Panc1 (cell line): ENCODE data around the gene KAT6B. TPM values are rescaled to one million over a fixed set of nuclear protein-coding genes. Genes with fewer than 3 reads are reported as not detected.

Experiments used
- ATAC-seq: fragments of 200-7000 bp; cut with Tn5 transposase; 2 replicates; pipeline ENCODE4 v1.9.1; 2020; ENCODE audit warnings: mild to moderate bottlenecking, moderate library complexity
- BruUV-seq: library from RNA; stranded (reverse); fragments of 400-500 nt; replicated peaks from 2 replicates; lab custom pipeline; 2021; lab: Mats Ljungman, UMichigan
- CTCF ChIA-PET: fragments of 300-600 bp; sonication (Branson Sonifier 250); formaldehyde crosslinking; loops from one replicate; lab custom pipeline; 2022; ENCODE audit warnings: antibody characterized with exemption; lab: Charles Lee
- POLR2A ChIA-PET: fragments of 300-600 bp; sonication (Branson Sonifier 250); formaldehyde crosslinking; loops from one replicate; lab custom pipeline; 2022; ENCODE audit warnings: antibody characterized with exemption; lab: Charles Lee
- DNase-seq: peaks from one replicate; pipeline ENCODE4 v3.0.0-alpha.2; 2010; ENCODE audit warnings: low read depth, low spot score
- H3K27ac ChIP-seq: 2 replicates; pipeline ENCODE4 v1.5.1; 2011; ENCODE audit warnings: mild to moderate bottlenecking, low read length, inconsistent platforms
- H3K27me3 ChIP-seq: fragments of 200-500 bp; sonication (Bioruptor generic); 2 replicates; pipeline ENCODE4 v1.6.0; 2014; ENCODE audit warnings: low read length, inconsistent platforms; ENCODE audit not compliant: control insufficient read depth, insufficient read depth
- H3K36me3 ChIP-seq: fragments of 200-500 bp; sonication (Bioruptor generic); 2 replicates; pipeline ENCODE4 v1.5.1; 2014; ENCODE audit warnings: inconsistent platforms, mild to moderate bottlenecking, low read length, moderate library complexity; ENCODE audit not compliant: control insufficient read depth, insufficient read depth
- H3K4me1 ChIP-seq: 2 replicates; pipeline ENCODE4 v1.5.1; 2011; ENCODE audit warnings: inconsistent platforms, mild to moderate bottlenecking, low read length, moderate library complexity; ENCODE audit not compliant: control insufficient read depth, insufficient read depth
- H3K4me3 ChIP-seq, 2 experiments: 2 replicates each; pipeline ENCODE4 v1.5.1; 2011 to 2012; ENCODE audit warnings: low read depth in 2 of 2, low read length in 2 of 2, mild to moderate bottlenecking in 2 of 2, inconsistent platforms in 1 of 2, moderate library complexity in 1 of 2
- H3K9me3 ChIP-seq: fragments of 200-500 bp; sonication (Bioruptor generic); 2 replicates; pipeline ENCODE4 v1.5.1; 2014; ENCODE audit warnings: low read depth, mild to moderate bottlenecking, inconsistent platforms, low read length, moderate library complexity; ENCODE audit not compliant: control insufficient read depth, insufficient read depth
- CTCF ChIP-seq: fragments of 450-650 bp; IDR thresholded peaks from 2 replicates; pipeline ENCODE4 v1.5.1; 2017; ENCODE audit warnings: mild to moderate bottlenecking
- POLR2AphosphoS5 ChIP-seq: IDR thresholded peaks from 2 replicates; pipeline ENCODE4 v1.6.1; 2012; ENCODE audit warnings: mild to moderate bottlenecking, low read depth, low read length, moderate library complexity
- REST ChIP-seq, 2 experiments: IDR thresholded peaks; 2 replicates each; pipeline ENCODE4 v1.6.1; 2011 to 2012; ENCODE audit warnings: low read depth in 2 of 2, control low read depth in 1 of 2, low read length in 1 of 2, mild to moderate bottlenecking in 1 of 2, moderate library complexity in 1 of 2; ENCODE audit not compliant: insufficient read depth in 1 of 2
- SIN3A ChIP-seq: IDR thresholded peaks from 2 replicates; pipeline ENCODE4 v1.6.1; 2012; ENCODE audit warnings: low read depth, mild to moderate bottlenecking, low read length, moderate library complexity, borderline replicate concordance; ENCODE audit not compliant: insufficient read depth
- TCF7L2 ChIP-seq: IDR thresholded peaks from 2 replicates; pipeline ENCODE4 v1.6.1; 2011; ENCODE audit warnings: mild to moderate bottlenecking, low read depth, low read length, inconsistent platforms
- in situ Hi-C: cut with HindIII; loops from 2 replicates; pipeline ENCODE4 v1.10.0; 2016; ENCODE audit warnings: low sequenced_read_pairs, low pct_unique_long_range_greater_than_20kb
- intact Hi-C: fragments of 100-400 bp; cut with micrococcal nuclease; formaldehyde crosslinking; loops from one replicate; pipeline ENCODE4 v1.10.0; 2022; ENCODE audit not compliant: unreplicated experiment
- total RNA-seq: library from RNA; stranded (reverse); gene quantifications from one replicate; pipeline ENCODE4 v1.2.1, GENCODE V29; 2021; ENCODE audit not compliant: unreplicated experiment

KAT6B gene
- total RNA-seq, 1 experiment from 2014 or later: 31.1 TPM

- TF ChIP-seq POLR2AphosphoS5: no peak
- TF ChIP-seq REST (IDR thresholded peaks at IDR 0.05; ENCODE audit: insufficient read depth in 1 of 2, low read depth in 2 of 2, low read length in 1 of 2): no peak
- TF ChIP-seq CTCF: no peak
- no peak for TF ChIP-seq SIN3A
- no peak for TF ChIP-seq TCF7L2
- Histone ChIP-seq H3K9me3 (no peaks in the 10 kb centered on the region), H3K27me3 (no peaks in the 10 kb centered on the region), H3K4me3 (no peak overlapping the region), H3K27ac (no peak overlapping the region), H3K36me3 (no peaks in the 10 kb centered on the region), H3K4me1 (no peaks in the 10 kb centered on the region)
- ChIA-PET CTCF (no interaction called here), POLR2A (no interaction called here)
- DNase-seq (no peak), ATAC-seq (0 out of 2 replicates have a peak, but pooled peaks have one; percentile 58)
- no TSS peak for BruUV-seq
- in situ Hi-C loops (no loop called here), intact Hi-C loops (no loop called here)
Measured at GRCh38 chr10:75057680-75058079, 231.3 kb downstream of the KAT6B start.

- intact Hi-C loops: no loop called here
- DNase-seq: no peak
- Histone ChIP-seq H3K4me3 (no peak overlapping the region), H3K27me3 (no peaks in the 10 kb centered on the region), H3K9me3 (no peaks in the 10 kb centered on the region), H3K4me1 (no peaks in the 10 kb centered on the region), H3K36me3 (no peaks in the 10 kb centered on the region), H3K27ac (no peak overlapping the region)
- no peak for TF ChIP-seq POLR2AphosphoS5
- no peak for TF ChIP-seq CTCF
- no peak for TF ChIP-seq REST (IDR thresholded peaks at IDR 0.05; ENCODE audit: insufficient read depth in 1 of 2, low read depth in 2 of 2, low read length in 1 of 2)
- no peak for TF ChIP-seq SIN3A
- TF ChIP-seq TCF7L2: no peak
- no peak for ATAC-seq
- in situ Hi-C loops: no loop called here
- ChIA-PET CTCF (no interaction called here), POLR2A (no interaction called here)
- no TSS peak for BruUV-seq
Measured at GRCh38 chr10:75058161-75058560, 231.8 kb downstream of the KAT6B start.
